ENCODE measurements around the gene GMPR. TPM values are rescaled to one million over a fixed set of nuclear protein-coding genes. Genes with fewer than 3 reads are reported as not detected.
"Not testable (repeated sequence)": the region's sequence is repeated elsewhere in the genome, so short reads cannot be mapped to it uniquely, and the experiment has no call there.

Gene GMPR
- polyA plus RNA-seq, 1 donor (not counting 4 experiments of a cell fraction or from before 2014, with no cell fraction given) = 0.50 TPM

GRCh38 chr6:16224409-16224808 is 14.0 kb upstream of the GMPR start:
- TF ChIP-seq EZH2 (IDR thresholded peaks at IDR 0.05; ENCODE audit: low read length) = no peak
- no peak for TF ChIP-seq CTCF (optimal IDR thresholded peaks at IDR 0.05 in 1 of 3, IDR thresholded peaks at IDR 0.05 in 1 of 3, conservative IDR thresholded peaks at IDR 0.05 in 1 of 3; ENCODE audit: extremely low read depth in 1 of 3, insufficient read depth in 2 of 3, low read length in 3 of 3)
- no peak for DNase-seq (ENCODE audit: low read depth, low spot score)
- Histone ChIP-seq H3K27ac (ENCODE audit: control insufficient read depth, insufficient read depth, low read length) (no peak overlapping the region), H3K9me3 (ENCODE audit: control insufficient read depth, low read depth, low read length) (no peaks in the 10 kb centered on the region), H3K36me3 (ENCODE audit: control insufficient read depth in 2 of 2, extremely low read depth in 1 of 2, insufficient read depth in 2 of 2, low read length in 2 of 2) (no peaks in the 10 kb centered on the region), H3K4me2 (ENCODE audit: control insufficient read depth, extremely low read depth, insufficient read depth, low read depth, low read length) (no peak overlapping the region), H3K9me1 (ENCODE audit: control insufficient read depth, extremely low read depth, insufficient read depth, low read length) (no peaks in the 10 kb centered on the region), H2AFZ (ENCODE audit: control insufficient read depth, low read length) (no peak overlapping the region), H3K79me2 (ENCODE audit: control insufficient read depth, insufficient read depth, low read length) (no peaks in the 10 kb centered on the region), H3K9ac (ENCODE audit: control insufficient read depth, extremely low read depth, insufficient read depth, low read length) (no peak overlapping the region), H3K4me3 (ENCODE audit: control insufficient read depth in 2 of 3, extremely low read depth in 1 of 3, insufficient read depth in 2 of 3, low read depth in 1 of 3, low read length in 3 of 3) (no peak overlapping the region), H3K27me3 (ENCODE audit: control insufficient read depth, extremely low read depth, insufficient read depth, low read length) (peaks cover 15% of the 10 kb centered on the region), H3K4me1 (ENCODE audit: control insufficient read depth, extremely low read depth, insufficient read depth, low read length) (no peaks in the 10 kb centered on the region), H4K20me1 (ENCODE audit: control insufficient read depth, extremely low read depth, insufficient read depth, low read length) (no peaks in the 10 kb centered on the region)
- FAIRE-seq = no peak
- dilution Hi-C loops (cut with MboI; ENCODE audit: extremely low pct_ligation_motif_present, low sequenced_read_pairs) = no loop called here

GRCh38 chr6:16225062-16225731 is 13.2 kb upstream of the GMPR start:
- H3K4me3 ChIP-seq (ENCODE audit: control insufficient read depth in 2 of 3, extremely low read depth in 1 of 3, insufficient read depth in 2 of 3, low read depth in 1 of 3, low read length in 3 of 3); H3K9ac ChIP-seq (ENCODE audit: control insufficient read depth, extremely low read depth, insufficient read depth, low read length); H3K4me2 ChIP-seq (ENCODE audit: control insufficient read depth, extremely low read depth, insufficient read depth, low read depth, low read length); H3K9me3 ChIP-seq (ENCODE audit: control insufficient read depth, low read depth, low read length); H2AFZ ChIP-seq (ENCODE audit: control insufficient read depth, low read length); H4K20me1 ChIP-seq (ENCODE audit: control insufficient read depth, extremely low read depth, insufficient read depth, low read length); dilution Hi-C loops (cut with MboI; ENCODE audit: extremely low pct_ligation_motif_present, low sequenced_read_pairs); FAIRE-seq; H3K4me1 ChIP-seq (ENCODE audit: control insufficient read depth, extremely low read depth, insufficient read depth, low read length); H3K79me2 ChIP-seq (ENCODE audit: control insufficient read depth, insufficient read depth, low read length); H3K27ac ChIP-seq (ENCODE audit: control insufficient read depth, insufficient read depth, low read length); DNase-seq (ENCODE audit: low read depth, low spot score); H3K36me3 ChIP-seq (ENCODE audit: control insufficient read depth in 2 of 2, extremely low read depth in 1 of 2, insufficient read depth in 2 of 2, low read length in 2 of 2); H3K9me1 ChIP-seq (ENCODE audit: control insufficient read depth, extremely low read depth, insufficient read depth, low read length): not testable (repeated sequence)
- peaks cover 20% of the 10 kb centered on the region for H3K27me3 ChIP-seq (ENCODE audit: control insufficient read depth, extremely low read depth, insufficient read depth, low read length)

GRCh38 chr6:16226117-16227047 is 12.0 kb upstream of the GMPR start:
- DNase-seq (ENCODE audit: low read depth, low spot score); H3K9ac ChIP-seq (ENCODE audit: control insufficient read depth, extremely low read depth, insufficient read depth, low read length); H3K4me2 ChIP-seq (ENCODE audit: control insufficient read depth, extremely low read depth, insufficient read depth, low read depth, low read length); H3K4me1 ChIP-seq (ENCODE audit: control insufficient read depth, extremely low read depth, insufficient read depth, low read length); H3K9me3 ChIP-seq (ENCODE audit: control insufficient read depth, low read depth, low read length); H3K36me3 ChIP-seq (ENCODE audit: control insufficient read depth in 2 of 2, extremely low read depth in 1 of 2, insufficient read depth in 2 of 2, low read length in 2 of 2); H2AFZ ChIP-seq (ENCODE audit: control insufficient read depth, low read length); H3K27ac ChIP-seq (ENCODE audit: control insufficient read depth, insufficient read depth, low read length); H3K4me3 ChIP-seq (ENCODE audit: control insufficient read depth in 2 of 3, extremely low read depth in 1 of 3, insufficient read depth in 2 of 3, low read depth in 1 of 3, low read length in 3 of 3); H3K79me2 ChIP-seq (ENCODE audit: control insufficient read depth, insufficient read depth, low read length); FAIRE-seq; H3K9me1 ChIP-seq (ENCODE audit: control insufficient read depth, extremely low read depth, insufficient read depth, low read length); H4K20me1 ChIP-seq (ENCODE audit: control insufficient read depth, extremely low read depth, insufficient read depth, low read length); dilution Hi-C loops (cut with MboI; ENCODE audit: extremely low pct_ligation_motif_present, low sequenced_read_pairs): not testable (repeated sequence)
- peaks cover 29% of the 10 kb centered on the region for H3K27me3 ChIP-seq (ENCODE audit: control insufficient read depth, extremely low read depth, insufficient read depth, low read length)

Measured in keratinocyte (primary cell).